ENCODE measurements around the gene SHTN1.

The SHTN1 gene

DNA sequence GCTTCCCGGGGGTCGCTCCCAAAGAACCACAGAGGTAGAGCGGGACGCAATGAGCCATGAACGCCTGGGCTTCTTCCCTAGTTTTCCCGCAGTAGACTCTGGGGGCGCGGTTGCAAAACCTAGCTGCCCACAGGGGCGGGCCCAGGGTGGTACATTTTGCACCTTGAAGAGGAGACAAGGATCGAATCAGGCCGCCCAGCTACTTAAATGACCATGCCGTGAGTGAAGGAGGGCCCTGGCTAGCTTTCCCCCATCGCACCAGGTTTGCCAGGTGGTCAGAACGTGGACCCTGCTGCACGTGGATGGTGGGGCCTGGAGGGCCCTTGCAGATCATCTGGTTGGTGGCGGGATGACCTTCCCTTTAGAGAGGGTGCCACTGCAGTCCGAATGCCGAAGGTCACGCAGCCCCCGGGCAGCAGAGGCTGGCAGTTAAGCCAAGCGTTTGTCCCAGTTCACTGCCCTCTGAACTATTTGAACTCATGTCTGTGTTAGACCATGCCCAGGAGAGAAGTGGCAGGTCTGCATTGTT, 604 bp upstream of the SHTN1 start:
- no peaks in the 10 kb centered on the region for H3K9me3 Mint-ChIP-seq
- H3K4me3 Mint-ChIP-seq: peak overlapping the region; percentile 79
- TF ChIP-seq, protein P1, sequence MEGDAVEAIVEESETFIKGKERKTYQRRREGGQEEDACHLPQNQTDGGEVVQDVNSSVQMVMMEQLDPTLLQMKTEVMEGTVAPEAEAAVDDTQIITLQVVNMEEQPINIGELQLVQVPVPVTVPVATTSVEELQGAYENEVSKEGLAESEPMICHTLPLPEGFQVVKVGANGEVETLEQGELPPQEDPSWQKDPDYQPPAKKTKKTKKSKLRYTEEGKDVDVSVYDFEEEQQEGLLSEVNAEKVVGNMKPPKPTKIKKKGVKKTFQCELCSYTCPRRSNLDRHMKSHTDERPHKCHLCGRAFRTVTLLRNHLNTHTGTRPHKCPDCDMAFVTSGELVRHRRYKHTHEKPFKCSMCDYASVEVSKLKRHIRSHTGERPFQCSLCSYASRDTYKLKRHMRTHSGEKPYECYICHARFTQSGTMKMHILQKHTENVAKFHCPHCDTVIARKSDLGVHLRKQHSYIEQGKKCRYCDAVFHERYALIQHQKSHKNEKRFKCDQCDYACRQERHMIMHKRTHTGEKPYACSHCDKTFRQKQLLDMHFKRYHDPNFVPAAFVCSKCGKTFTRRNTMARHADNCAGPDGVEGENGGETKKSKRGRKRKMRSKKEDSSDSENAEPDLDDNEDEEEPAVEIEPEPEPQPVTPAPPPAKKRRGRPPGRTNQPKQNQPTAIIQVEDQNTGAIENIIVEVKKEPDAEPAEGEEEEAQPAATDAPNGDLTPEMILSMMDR (IDR thresholded peaks at IDR 0.05): no peak
- DNase-seq: peak; percentile 57
- H3K4me1 Mint-ChIP-seq: peaks cover 7% of the 10 kb centered on the region
- peaks cover 21% of the 10 kb centered on the region for H3K27me3 Mint-ChIP-seq (ENCODE audit: low read depth, poor library complexity)
- H3K27ac Mint-ChIP-seq: no peak overlapping the region
- H3K36me3 Mint-ChIP-seq (ENCODE audit: low read depth): no peaks in the 10 kb centered on the region

DNA sequence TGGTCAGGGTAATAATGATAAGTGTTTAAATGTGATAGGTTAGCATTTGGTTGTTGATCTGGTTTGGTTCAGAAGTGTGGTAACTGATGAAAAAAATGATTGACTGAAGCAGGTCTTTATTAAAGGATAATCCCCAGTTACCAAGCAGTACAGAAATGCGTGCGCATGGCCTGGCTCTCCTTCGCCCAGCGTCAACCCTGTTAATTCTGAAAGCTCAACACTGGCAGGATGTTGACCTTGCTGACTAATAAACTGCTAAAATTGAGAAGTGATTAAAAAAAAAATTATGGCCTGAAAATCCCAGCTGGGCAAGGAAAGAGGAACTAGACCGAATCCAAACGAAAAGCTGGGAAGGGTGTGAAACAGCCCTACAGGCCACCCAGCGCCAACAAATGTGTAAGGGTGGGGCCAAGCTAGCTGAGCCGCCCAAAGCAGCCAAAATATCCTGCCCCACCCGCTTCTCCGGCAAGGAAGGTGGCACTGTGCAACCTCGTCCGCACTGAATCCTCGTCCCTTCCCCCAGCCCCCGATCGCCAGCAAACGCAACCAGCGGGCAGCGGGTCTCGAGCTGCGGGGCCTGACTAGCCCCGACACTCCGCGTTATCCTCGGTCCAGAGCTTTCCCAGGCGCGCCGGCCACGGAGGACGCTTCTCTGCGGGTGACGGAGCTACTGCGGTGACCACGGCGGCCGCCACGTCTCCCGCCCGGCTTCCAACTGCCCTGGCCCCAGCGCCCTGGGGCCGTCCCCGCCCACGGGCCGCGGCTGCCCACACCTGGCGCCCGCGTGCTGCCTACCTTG, 561 bp downstream of the SHTN1 start:
- TF ChIP-seq, protein P1 (IDR thresholded peaks at IDR 0.05): no peak
- Mint-ChIP-seq H3K27me3 (ENCODE audit: low read depth, poor library complexity) (peaks cover 21% of the 10 kb centered on the region), H3K9me3 (no peaks in the 10 kb centered on the region), H3K36me3 (ENCODE audit: low read depth) (no peaks in the 10 kb centered on the region), H3K27ac (no peak overlapping the region), H3K4me3 (peak overlapping the region; percentile 89), H3K4me1 (peaks cover 7% of the 10 kb centered on the region)
- DNase-seq: peak; percentile 66

DNA sequence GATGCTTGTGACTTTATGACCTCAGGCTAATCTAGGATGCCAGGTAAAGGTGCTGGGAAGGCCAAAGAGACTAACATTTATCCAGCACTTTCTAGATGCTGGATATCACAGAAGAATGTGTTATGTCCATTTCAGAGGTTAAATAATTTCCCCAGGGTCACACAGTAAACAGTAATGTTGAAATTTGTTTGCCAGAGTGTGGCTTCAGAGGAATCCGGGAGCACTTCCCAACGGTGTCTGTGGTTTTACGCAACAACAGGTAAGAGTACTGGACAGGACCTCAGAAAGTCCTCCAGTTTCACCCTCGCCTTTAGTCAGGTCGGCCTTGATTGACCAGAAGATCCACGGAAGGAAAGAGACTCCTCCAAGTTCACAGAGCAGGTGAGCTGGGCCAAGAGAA, 1.7 kb downstream of the SHTN1 start:
- Mint-ChIP-seq H3K4me1 (peaks cover 7% of the 10 kb centered on the region), H3K36me3 (ENCODE audit: low read depth) (peaks cover 9% of the 10 kb centered on the region), H3K27me3 (ENCODE audit: low read depth, poor library complexity) (peaks cover 21% of the 10 kb centered on the region), H3K9me3 (no peaks in the 10 kb centered on the region), H3K27ac (no peak overlapping the region), H3K4me3 (peak overlapping the region; percentile 80)
- no peak for DNase-seq
- TF ChIP-seq, protein P1 (IDR thresholded peaks at IDR 0.05): no peak

DNA sequence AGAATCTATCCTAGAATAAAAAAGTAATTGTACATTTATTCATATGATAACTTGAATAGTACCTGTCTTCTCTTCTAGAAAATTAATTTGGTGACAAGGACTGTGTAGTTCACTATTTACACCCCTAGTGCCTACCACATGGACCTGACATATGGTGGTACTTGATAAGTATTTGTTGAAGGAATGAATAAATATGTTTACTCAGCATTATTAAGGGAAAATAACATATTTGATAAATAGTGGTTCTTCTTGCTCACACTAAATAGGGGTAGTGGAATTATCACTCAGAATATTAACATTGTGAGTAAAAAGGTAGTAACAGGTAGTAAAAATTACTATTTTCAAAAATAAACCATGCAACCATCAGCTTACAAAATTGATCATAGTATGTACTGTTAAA, 2.8 kb downstream of the SHTN1 start:
- no peak for DNase-seq
- Mint-ChIP-seq H3K27me3 (ENCODE audit: low read depth, poor library complexity) (peaks cover 24% of the 10 kb centered on the region), H3K9me3 (no peaks in the 10 kb centered on the region), H3K36me3 (ENCODE audit: low read depth) (peaks cover 9% of the 10 kb centered on the region), H3K27ac (no peak overlapping the region), H3K4me1 (peaks cover 7% of the 10 kb centered on the region), H3K4me3 (no peak overlapping the region)
- TF ChIP-seq, protein P1 (IDR thresholded peaks at IDR 0.05): no peak

DNA sequence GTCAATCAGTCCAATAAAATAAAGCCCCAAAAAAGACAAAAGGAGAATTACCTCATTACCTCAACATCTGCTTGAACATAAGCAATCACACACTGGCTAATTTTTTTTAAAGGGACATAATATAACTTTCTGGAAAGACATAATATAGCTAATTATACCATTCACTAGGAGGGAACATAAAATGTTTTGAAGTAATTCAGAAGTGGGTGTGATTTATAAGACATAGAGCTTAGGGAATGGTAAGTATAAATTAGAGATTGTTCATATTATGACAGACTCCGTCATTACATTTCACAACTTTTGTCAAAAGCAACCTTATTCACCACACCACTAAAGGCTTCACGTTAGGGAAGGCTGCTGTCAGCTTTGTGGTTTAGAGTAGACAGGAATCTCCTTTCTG, 3.8 kb downstream of the SHTN1 start:
- H3K4me1 Mint-ChIP-seq: peaks cover 7% of the 10 kb centered on the region
- H3K27ac Mint-ChIP-seq: no peak overlapping the region
- H3K9me3 Mint-ChIP-seq: no peaks in the 10 kb centered on the region
- no peak overlapping the region for H3K4me3 Mint-ChIP-seq
- TF ChIP-seq, protein P1 (IDR thresholded peaks at IDR 0.05): no peak
- peaks cover 22% of the 10 kb centered on the region for H3K27me3 Mint-ChIP-seq (ENCODE audit: low read depth, poor library complexity)
- DNase-seq: no peak
- H3K36me3 Mint-ChIP-seq (ENCODE audit: low read depth): peaks cover 9% of the 10 kb centered on the region

DNA sequence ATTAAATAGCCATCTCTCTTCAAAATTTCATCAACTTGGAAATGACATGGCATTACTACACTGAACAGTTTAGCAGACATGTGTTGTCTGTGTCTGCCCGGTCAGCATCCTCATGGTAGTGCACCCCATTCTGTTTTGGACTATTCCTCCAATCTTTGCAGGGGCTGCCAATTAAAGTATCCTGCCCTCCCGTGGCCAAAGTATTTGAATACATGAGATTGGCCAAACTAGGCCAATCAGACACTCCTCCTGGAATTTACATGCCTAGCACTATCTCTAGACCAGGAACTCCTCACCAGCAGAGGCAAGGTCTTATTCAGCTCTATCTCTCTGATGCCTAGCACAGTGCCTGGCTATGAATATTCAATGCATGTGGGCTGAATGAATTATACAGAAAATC, 4.4 kb downstream of the SHTN1 start:
- H3K4me3 Mint-ChIP-seq: no peak overlapping the region
- TF ChIP-seq, protein P1 (IDR thresholded peaks at IDR 0.05): no peak
- no peak for DNase-seq
- H3K9me3 Mint-ChIP-seq: no peaks in the 10 kb centered on the region
- peaks cover 17% of the 10 kb centered on the region for H3K27me3 Mint-ChIP-seq (ENCODE audit: low read depth, poor library complexity)
- H3K4me1 Mint-ChIP-seq: peaks cover 2% of the 10 kb centered on the region
- H3K36me3 Mint-ChIP-seq (ENCODE audit: low read depth): peaks cover 9% of the 10 kb centered on the region
- H3K27ac Mint-ChIP-seq: no peak overlapping the region
